ENCODE measurements around the gene MACROD2. TPM values are rescaled to one million over a fixed set of nuclear protein-coding genes. Genes with fewer than 3 reads are reported as not detected.
"Not testable (repeated sequence)": the region's sequence is repeated elsewhere in the genome, so short reads cannot be mapped to it uniquely, and the experiment has no call there.

The MACROD2 gene
- polyA plus RNA-seq, 1 experiment, result 0.47 TPM

DNA sequence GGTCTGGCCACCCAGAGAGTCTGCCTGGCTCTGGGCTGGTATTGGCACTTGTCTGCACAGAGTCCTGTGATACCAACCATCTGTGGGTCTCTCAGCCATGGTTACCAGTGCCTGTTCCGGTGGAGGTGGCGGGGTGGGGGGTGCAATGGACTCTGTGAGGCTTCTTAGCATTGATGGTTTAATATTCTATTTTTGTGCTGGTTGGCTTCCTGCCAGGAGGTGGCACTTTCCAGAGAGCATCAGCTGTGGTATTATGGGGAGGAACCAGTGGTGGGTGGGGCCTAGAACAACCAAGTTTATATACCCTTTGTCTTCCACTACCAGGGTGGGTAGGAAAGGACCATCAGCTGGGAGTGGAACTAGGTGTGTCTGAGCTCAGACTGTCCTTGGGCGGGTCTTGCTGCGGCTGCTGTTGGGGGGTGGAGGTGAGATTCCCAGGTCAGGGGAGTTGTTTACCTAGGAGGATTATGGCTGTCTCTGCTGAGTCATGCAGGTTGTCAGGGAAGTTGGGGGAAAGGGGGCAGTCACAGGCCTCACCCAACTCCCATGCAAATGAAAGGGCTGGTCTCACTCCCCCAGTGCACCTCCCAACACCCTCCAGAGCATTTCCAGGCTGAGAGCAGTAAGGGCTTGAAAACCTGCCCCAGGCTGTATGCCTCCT is 224.6 kb downstream of the MACROD2 start:
- Histone ChIP-seq H3K4me3 (ENCODE audit: low read depth, low read length) (no peak overlapping the region), H3K27me3 (ENCODE audit: control insufficient read depth, insufficient read depth, low read length) (no peaks in the 10 kb centered on the region), H3K36me3 (ENCODE audit: control insufficient read depth, insufficient read depth, low read length) (no peaks in the 10 kb centered on the region)
- ChIA-PET CTCF (interaction anchor here (1.1 to 1.2 kb wide), 2 partner anchors 11 to 16 kb away, joined by 3 to 4 read pairs; no protein-coding TSS in a partner anchor), POLR2A (no interaction called here)
- DNase-seq (ENCODE audit: low read depth), result no peak
- TF ChIP-seq, protein P1, sequence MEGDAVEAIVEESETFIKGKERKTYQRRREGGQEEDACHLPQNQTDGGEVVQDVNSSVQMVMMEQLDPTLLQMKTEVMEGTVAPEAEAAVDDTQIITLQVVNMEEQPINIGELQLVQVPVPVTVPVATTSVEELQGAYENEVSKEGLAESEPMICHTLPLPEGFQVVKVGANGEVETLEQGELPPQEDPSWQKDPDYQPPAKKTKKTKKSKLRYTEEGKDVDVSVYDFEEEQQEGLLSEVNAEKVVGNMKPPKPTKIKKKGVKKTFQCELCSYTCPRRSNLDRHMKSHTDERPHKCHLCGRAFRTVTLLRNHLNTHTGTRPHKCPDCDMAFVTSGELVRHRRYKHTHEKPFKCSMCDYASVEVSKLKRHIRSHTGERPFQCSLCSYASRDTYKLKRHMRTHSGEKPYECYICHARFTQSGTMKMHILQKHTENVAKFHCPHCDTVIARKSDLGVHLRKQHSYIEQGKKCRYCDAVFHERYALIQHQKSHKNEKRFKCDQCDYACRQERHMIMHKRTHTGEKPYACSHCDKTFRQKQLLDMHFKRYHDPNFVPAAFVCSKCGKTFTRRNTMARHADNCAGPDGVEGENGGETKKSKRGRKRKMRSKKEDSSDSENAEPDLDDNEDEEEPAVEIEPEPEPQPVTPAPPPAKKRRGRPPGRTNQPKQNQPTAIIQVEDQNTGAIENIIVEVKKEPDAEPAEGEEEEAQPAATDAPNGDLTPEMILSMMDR (IDR thresholded peaks at IDR 0.05; ENCODE audit: insufficient read depth, low read depth, low read length), result no peak

DNA sequence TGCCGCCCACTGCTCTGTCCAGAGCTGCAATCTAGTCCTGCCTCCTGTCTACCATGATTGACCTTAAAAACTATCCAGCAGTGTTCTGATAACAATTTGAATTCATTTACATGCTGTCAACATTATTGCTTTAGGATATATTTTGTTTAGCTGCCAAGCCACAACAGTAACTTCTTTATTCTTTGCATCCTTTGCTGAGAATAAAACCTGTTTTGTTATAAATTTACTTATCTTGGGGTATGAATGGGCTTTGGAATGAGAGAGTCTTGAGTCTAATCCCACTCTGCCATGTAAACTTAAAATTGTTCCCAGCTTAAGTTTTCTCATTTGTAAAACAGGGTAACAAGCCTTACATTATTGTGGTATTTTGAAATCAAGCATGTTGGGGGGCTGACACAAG is 225.7 kb downstream of the MACROD2 start:
- TF ChIP-seq, protein P1 (IDR thresholded peaks at IDR 0.05; ENCODE audit: insufficient read depth, low read depth, low read length), result no peak
- POLR2A ChIA-PET, result no interaction called here
- no peaks in the 10 kb centered on the region for H3K36me3 ChIP-seq (ENCODE audit: control insufficient read depth, insufficient read depth, low read length)
- CTCF ChIA-PET, result interaction anchor here (1.1 to 1.2 kb wide), 2 partner anchors 12 to 17 kb away, joined by 3 to 4 read pairs; no protein-coding TSS in a partner anchor
- H3K27me3 ChIP-seq (ENCODE audit: control insufficient read depth, insufficient read depth, low read length), result no peaks in the 10 kb centered on the region
- DNase-seq (ENCODE audit: low read depth), result no peak
- H3K4me3 ChIP-seq (ENCODE audit: low read depth, low read length), result no peak overlapping the region

DNA sequence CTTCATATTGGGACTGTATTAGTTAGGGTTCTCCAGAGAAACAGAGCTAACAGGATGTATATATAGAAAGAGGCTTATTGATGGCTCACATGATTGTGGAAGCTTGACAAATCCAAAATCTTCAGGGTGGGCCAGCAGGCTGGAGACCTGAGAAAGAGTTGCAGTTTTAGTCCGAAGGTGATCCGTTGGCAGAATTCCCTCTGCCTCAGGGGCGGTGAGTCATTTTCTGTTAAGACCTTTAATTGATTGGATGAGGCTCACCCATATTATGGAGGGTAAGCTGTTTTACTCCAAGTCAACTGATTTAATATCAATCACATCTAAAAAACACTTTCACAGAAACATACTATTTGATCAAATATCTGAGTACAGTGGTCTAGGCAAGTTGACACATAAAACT is 228.5 kb downstream of the MACROD2 start:
- POLR2A ChIA-PET, result no interaction called here
- Histone ChIP-seq H3K27me3 (ENCODE audit: control insufficient read depth, insufficient read depth, low read length) (no peaks in the 10 kb centered on the region), H3K36me3 (ENCODE audit: control insufficient read depth, insufficient read depth, low read length) (no peaks in the 10 kb centered on the region), H3K4me3 (ENCODE audit: low read depth, low read length) (no peak overlapping the region)
- TF ChIP-seq, protein P1 (IDR thresholded peaks at IDR 0.05; ENCODE audit: insufficient read depth, low read depth, low read length), result no peak
- CTCF ChIA-PET, result interaction anchor here (0.6 to 1.7 kb wide), 2 partner anchors 13 to 25 kb away, joined by 5 to 6 read pairs; no protein-coding TSS in a partner anchor
- no peak for DNase-seq (ENCODE audit: low read depth)

DNA sequence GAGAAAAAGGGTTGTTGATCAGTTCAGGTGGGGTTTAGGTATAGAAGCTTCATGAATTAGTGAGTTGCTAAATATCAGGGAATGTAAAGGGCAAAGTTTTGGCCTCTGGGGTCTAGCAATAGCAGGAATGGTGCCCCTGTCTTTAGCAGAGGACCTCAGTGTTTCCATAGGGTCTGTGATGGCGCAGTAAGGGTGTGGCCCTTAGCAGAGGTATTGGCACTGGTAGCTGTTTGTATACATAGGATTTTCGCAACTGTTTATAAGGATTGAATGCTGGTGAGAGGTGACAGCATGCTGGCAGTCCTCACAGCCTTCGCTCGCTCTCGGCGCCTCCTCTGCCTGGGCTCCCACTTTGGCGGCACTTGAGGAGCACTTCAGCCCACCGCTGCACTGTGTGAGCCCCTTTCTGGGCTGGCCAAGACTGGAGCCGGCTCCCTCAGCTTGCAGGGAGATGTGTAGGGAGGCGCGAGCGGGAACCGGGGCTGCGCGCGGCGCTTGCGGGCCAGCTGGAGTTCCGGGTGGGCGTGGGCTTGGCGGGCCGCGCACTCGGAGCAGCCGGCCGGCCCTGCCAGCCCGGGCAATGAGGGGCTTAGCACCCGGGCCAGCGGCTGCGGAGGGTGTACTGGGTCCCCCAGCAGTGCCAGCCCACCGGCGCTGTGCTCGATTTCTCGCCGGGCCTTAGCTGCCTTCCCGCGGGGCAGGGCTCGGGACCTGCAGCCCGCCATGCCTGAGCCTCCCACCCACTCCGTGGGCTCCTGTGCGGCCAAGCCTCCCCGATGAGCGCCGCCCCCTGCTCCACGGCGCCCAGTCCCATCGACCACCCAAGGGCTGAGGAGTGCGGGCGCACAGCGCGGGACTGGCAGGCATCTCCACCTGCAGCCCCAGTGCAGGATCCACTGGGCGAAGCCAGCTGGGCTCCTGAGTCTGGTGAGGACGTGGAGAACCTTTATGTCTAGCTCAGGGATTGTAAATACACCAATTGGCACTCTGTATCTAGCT is 231.0 kb downstream of the MACROD2 start:
- POLR2A ChIA-PET; H3K36me3 ChIP-seq (ENCODE audit: control insufficient read depth, insufficient read depth, low read length); DNase-seq (ENCODE audit: low read depth); H3K4me3 ChIP-seq (ENCODE audit: low read depth, low read length); H3K27me3 ChIP-seq (ENCODE audit: control insufficient read depth, insufficient read depth, low read length): not testable (repeated sequence)
- CTCF ChIA-PET, result interaction anchor here (1.6 kb wide), 1 partner anchor 27 kb away, joined by 4 read pairs; no protein-coding TSS in a partner anchor

DNA sequence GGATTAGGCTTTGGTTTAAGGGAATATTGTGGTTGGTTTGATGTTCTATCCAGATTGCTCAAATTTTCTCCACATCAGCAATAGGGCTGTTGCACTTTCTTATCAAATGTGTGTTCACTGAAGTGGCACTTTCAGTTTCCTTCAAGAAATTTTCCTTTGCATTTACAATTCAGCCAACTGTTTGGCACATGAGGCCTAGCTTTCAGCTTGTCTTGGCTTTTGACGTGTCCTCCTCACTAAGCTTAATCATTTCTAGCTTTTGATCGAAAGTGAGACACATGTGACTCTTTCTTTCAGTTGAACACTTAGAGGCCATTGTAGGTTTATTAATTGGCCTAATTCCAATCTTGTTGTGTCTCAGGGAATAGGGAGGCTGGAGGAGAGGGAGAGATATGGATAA is 237.3 kb downstream of the MACROD2 start:
- no peaks in the 10 kb centered on the region for H3K27me3 ChIP-seq (ENCODE audit: control insufficient read depth, insufficient read depth, low read length)
- TF ChIP-seq, protein P1 (IDR thresholded peaks at IDR 0.05; ENCODE audit: insufficient read depth, low read depth, low read length), result no peak
- DNase-seq (ENCODE audit: low read depth), result no peak
- ChIA-PET CTCF (no interaction called here), POLR2A (no interaction called here)
- no peaks in the 10 kb centered on the region for H3K36me3 ChIP-seq (ENCODE audit: control insufficient read depth, insufficient read depth, low read length)
- no peak overlapping the region for H3K4me3 ChIP-seq (ENCODE audit: low read depth, low read length)

All from BJ (cell line).